ENCODE measurements around the gene MRPS26. TPM values are rescaled to one million over a fixed set of nuclear protein-coding genes. Genes with fewer than 3 reads are reported as not detected.
"Not testable (repeated sequence)": the region's sequence is repeated elsewhere in the genome, so short reads cannot be mapped to it uniquely, and the experiment has no call there.

The MRPS26 gene
- total RNA-seq, 1 donor from 2014 or later = 52.3 TPM

GRCh38 chr20:3068986-3069900 lies 23.4 kb downstream of the MRPS26 start:
- peaks cover 51% of the 10 kb centered on the region for H3K4me1 ChIP-seq
- H3K9me3 ChIP-seq = no peaks in the 10 kb centered on the region
- H3K36me3 ChIP-seq = no peaks in the 10 kb centered on the region
- TF ChIP-seq POLR2AphosphoS5 (IDR thresholded peaks at IDR 0.05; ENCODE audit: insufficient read depth in 1 of 2, low read depth in 1 of 2) (no peak), POLR2A (IDR thresholded peaks at IDR 0.05) (no peak)
- TF ChIP-seq, protein P1, sequence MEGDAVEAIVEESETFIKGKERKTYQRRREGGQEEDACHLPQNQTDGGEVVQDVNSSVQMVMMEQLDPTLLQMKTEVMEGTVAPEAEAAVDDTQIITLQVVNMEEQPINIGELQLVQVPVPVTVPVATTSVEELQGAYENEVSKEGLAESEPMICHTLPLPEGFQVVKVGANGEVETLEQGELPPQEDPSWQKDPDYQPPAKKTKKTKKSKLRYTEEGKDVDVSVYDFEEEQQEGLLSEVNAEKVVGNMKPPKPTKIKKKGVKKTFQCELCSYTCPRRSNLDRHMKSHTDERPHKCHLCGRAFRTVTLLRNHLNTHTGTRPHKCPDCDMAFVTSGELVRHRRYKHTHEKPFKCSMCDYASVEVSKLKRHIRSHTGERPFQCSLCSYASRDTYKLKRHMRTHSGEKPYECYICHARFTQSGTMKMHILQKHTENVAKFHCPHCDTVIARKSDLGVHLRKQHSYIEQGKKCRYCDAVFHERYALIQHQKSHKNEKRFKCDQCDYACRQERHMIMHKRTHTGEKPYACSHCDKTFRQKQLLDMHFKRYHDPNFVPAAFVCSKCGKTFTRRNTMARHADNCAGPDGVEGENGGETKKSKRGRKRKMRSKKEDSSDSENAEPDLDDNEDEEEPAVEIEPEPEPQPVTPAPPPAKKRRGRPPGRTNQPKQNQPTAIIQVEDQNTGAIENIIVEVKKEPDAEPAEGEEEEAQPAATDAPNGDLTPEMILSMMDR (IDR thresholded peaks at IDR 0.05) = no peak
- DNase-seq (ENCODE audit: extremely low spot score in 2 of 2) = no peak
- H3K4me3 ChIP-seq = no peak overlapping the region
- H3K27me3 ChIP-seq = no peaks in the 10 kb centered on the region
- peak overlapping the region; percentile 80 for H3K27ac ChIP-seq
- intact Hi-C loops (cut with DNase I) = no loop called here

DNA sequence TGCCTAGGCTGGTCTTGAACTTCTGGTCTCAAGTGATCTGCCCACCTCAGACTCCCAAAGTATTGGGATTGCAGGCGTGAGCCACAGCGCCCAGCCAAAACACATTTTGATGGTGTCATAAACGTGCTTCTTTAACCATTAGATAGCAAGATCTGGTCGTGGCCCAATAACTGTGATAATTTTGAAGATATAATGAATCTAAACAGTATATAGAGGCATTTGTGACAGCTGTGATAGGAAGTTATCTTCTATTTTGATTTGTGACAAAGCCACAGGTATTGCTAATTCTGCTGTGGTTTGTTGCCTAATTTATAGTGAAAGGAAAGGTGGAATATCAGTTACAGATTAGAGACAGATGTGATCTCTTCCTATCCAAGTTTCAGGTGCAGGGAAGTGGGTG lies 24.9 kb downstream of the MRPS26 start:
- H3K4me3 ChIP-seq = peak overlapping the region in 1 of 2 donors; percentile 50

DNA sequence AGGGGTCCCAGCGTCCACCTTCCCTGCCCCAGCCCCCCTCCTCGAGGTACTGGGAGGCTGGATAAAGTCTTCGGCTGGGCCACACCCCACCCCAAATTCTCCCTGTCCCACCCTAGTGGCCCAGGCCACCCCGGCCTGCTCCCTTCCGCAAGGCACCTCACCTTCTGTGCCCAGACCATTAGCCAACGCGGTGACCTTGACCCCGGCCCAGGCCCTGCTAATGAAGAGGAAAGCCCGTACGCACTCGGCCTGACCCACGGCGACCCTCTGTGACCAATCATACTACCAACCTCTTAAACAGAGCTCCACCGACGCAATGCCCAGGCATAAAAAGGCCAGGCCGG lies 25.4 kb downstream of the MRPS26 start:
- peak overlapping the region; percentile 71 for H3K27ac ChIP-seq
- no peak for TF ChIP-seq POLR2A (IDR thresholded peaks at IDR 0.05)
- TF ChIP-seq, protein P1 (IDR thresholded peaks at IDR 0.05) = no peak
- no peak for TF ChIP-seq POLR2AphosphoS5 (IDR thresholded peaks at IDR 0.05; ENCODE audit: insufficient read depth in 1 of 2, low read depth in 1 of 2)
- no peaks in the 10 kb centered on the region for H3K9me3 ChIP-seq
- H3K27me3 ChIP-seq = no peaks in the 10 kb centered on the region
- H3K4me3 ChIP-seq = peak overlapping the region; percentile 50 to 60
- peaks cover 48% of the 10 kb centered on the region for H3K4me1 ChIP-seq
- H3K36me3 ChIP-seq = no peaks in the 10 kb centered on the region
- intact Hi-C loops (cut with DNase I) = no loop called here
- DNase-seq (ENCODE audit: extremely low spot score in 2 of 2) = no peak

More for the DNA sequence above, 24.9 kb downstream of the MRPS26 start:
- H3K4me1 ChIP-seq = peaks cover 51% of the 10 kb centered on the region
- no peak for DNase-seq (ENCODE audit: extremely low spot score in 2 of 2)
- intact Hi-C loops (cut with DNase I) = no loop called here
- H3K27ac ChIP-seq = no peak overlapping the region
- H3K9me3 ChIP-seq = no peaks in the 10 kb centered on the region
- no peak for TF ChIP-seq POLR2A (IDR thresholded peaks at IDR 0.05)
- H3K27me3 ChIP-seq = no peaks in the 10 kb centered on the region
- H3K36me3 ChIP-seq = no peaks in the 10 kb centered on the region

DNA sequence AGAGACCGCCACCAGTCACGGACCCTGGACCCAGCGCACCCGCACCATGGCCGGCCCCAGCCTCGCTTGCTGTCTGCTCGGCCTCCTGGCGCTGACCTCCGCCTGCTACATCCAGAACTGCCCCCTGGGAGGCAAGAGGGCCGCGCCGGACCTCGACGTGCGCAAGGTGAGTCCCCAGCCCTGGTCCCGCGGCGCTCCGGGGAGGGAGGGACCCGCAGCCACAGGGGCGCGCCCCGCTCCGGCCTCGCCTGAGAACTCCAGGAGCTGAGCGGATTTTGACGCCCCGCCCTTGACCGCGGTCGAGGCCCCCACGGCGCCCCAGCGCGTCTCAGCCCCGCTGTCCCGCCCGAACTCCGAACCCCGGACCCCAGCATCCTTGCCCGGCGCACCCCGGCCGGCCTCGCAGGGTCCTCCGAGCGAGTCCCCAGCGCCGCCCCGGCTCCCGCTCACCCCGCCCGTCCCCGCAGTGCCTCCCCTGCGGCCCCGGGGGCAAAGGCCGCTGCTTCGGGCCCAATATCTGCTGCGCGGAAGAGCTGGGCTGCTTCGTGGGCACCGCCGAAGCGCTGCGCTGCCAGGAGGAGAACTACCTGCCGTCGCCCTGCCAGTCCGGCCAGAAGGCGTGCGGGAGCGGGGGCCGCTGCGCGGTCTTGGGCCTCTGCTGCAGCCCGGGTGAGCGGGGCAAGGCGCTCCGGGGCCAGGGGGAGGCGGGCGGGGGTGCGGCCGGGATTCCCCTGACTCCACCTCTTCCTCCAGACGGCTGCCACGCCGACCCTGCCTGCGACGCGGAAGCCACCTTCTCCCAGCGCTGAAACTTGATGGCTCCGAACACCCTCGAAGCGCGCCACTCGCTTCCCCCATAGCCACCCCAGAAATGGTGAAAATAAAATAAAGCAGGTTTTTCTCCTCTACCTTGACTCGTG lies 26.0 kb downstream of the MRPS26 start, which contains the start of gene OXT:
Gene OXT (plus strand): TSS at position 11 of the 920 bp plus-strand sequence. CDS start 36 bp downstream, at position 47.
- peaks cover 44% of the 10 kb centered on the region for H3K4me1 ChIP-seq
- no peaks in the 10 kb centered on the region for H3K27me3 ChIP-seq
- H3K27ac ChIP-seq = peak within 1 kb of the TSS; percentile 71
- TF ChIP-seq, protein P1 (IDR thresholded peaks at IDR 0.05) = no peak
- peak in 1 of 2 donors; percentile 8 for TF ChIP-seq POLR2A (IDR thresholded peaks at IDR 0.05)
- peak in 1 of 2 donors; percentile 46 for TF ChIP-seq POLR2AphosphoS5 (IDR thresholded peaks at IDR 0.05; ENCODE audit: insufficient read depth in 1 of 2, low read depth in 1 of 2)
- H3K36me3 ChIP-seq = no peaks in the 10 kb centered on the region
- H3K9me3 ChIP-seq = no peaks in the 10 kb centered on the region
- intact Hi-C loops (cut with DNase I) = no loop called here
- H3K4me3 ChIP-seq = peak within 1 kb of the TSS; percentile 50 to 60
- DNase-seq (ENCODE audit: extremely low spot score in 2 of 2) = no peak

DNA sequence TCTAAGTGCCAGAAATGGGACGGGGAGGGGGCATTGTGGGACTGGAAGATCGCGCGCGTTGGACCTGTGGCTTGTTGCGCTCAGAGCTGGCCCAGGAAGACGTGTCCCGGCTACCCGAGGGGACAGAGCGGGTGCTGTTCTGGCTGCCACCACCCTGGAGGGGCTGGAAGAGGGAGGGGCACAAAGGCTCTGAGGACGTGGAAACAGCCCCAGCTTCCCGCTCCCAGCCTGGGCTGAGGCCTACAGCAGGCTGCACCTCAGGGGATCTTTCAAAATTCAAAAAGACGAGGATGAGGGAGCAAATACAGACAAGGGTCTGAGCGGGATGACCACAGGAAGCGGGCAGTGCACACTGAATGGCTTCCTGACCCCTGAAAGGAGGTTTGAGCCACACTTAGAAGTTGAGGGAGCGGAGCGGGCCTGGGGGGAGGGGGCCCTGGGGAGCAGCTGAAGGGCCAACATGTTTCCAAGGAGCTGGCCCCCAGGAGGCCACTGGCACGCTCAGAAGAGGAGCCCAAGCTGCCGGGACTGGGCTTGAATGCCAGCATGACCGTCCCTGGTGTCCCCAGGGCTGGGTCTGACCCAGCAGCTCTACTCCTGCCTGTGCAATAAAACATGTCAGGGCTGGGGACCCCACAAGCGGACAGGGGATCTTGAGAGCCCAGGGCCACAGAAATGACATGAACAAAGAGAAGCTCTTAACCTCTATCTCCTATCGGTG lies 26.8 kb downstream of the MRPS26 start:
- TF ChIP-seq, protein P1 (IDR thresholded peaks at IDR 0.05) = no peak
- no peak for TF ChIP-seq POLR2AphosphoS5 (IDR thresholded peaks at IDR 0.05; ENCODE audit: insufficient read depth in 1 of 2, low read depth in 1 of 2)
- TF ChIP-seq POLR2A (IDR thresholded peaks at IDR 0.05) = no peak
- no peaks in the 10 kb centered on the region for H3K36me3 ChIP-seq

DNA sequence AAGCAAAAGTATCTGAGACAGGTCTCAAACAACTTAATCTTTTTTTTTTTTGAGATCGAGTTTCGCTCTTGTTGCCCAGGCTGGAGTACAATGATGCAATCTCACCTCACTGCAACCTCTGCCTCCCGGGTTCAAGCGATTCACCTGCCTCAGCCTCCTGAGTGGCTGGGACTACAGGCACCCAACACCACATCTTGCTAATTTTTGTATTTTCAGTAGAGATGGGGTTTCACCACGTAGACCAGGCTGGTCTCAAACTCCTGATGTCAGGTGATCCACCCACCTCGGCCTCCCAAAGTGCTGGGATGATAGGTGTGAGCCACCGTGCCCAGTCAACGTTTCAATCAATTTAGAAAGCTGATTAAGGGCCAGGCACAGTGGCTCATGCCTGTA lies 27.4 kb downstream of the MRPS26 start:
- H3K4me3 ChIP-seq; DNase-seq (ENCODE audit: extremely low spot score in 2 of 2); H3K9me3 ChIP-seq; intact Hi-C loops (cut with DNase I); H3K36me3 ChIP-seq; H3K27ac ChIP-seq; H3K27me3 ChIP-seq: not testable (repeated sequence)
- peaks cover 31% of the 10 kb centered on the region for H3K4me1 ChIP-seq

More for the DNA sequence above, 26.8 kb downstream of the MRPS26 start:
- Histone ChIP-seq H3K4me3 (peak overlapping the region; percentile 50 to 60), H3K27ac (peak overlapping the region; percentile 71), H3K27me3 (no peaks in the 10 kb centered on the region), H3K9me3 (no peaks in the 10 kb centered on the region), H3K4me1 (peaks cover 35% of the 10 kb centered on the region)
- intact Hi-C loops (cut with DNase I) = no loop called here
- DNase-seq (ENCODE audit: extremely low spot score in 2 of 2) = no peak
